OCI-LY3 (cell line): ENCODE measurements around the gene EOLA2.
"Not testable (repeated sequence)": the region's sequence is repeated elsewhere in the genome, so short reads cannot be mapped to it uniquely, and the experiment has no call there.

Experiments
- EZH2phosphoT487 ChIP-seq: fragments of 200-600 bp; shearing (Covaris generic); IDR thresholded peaks from 2 replicates; pipeline ENCODE4 v1.6.1; 2018; ENCODE audit warnings: antibody characterized with exemption, mixed run types, low read depth
- TF ChIP-seq, protein P1 (sequence below): fragments of 200-600, 300-600 bp; sonication (generic); IDR thresholded peaks from 2 replicates; pipeline ENCODE4 v1.5.1; 2014; ENCODE audit warnings: antibody characterized with exemption, low read length, low read depth

DNA sequence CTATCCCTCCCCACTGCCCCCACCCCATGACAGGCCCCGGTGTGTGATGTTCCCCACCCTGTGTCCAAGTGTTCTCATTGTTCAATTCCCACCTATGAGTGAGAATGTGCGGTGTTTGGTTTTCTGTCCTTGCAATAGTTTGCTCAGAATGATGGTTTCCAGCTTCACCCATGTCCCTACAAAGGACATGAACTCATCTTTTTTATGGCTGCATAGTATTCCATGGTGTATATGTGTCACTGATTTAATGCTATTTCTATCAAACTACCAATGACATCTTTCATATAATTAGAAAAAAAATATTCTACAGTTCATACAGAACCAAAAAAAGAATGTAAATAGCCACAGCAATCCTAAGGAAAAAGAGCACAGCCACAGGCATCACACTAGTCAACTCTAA is 47.5 kb downstream of the EOLA2 start:
- TF ChIP-seq, protein P1, sequence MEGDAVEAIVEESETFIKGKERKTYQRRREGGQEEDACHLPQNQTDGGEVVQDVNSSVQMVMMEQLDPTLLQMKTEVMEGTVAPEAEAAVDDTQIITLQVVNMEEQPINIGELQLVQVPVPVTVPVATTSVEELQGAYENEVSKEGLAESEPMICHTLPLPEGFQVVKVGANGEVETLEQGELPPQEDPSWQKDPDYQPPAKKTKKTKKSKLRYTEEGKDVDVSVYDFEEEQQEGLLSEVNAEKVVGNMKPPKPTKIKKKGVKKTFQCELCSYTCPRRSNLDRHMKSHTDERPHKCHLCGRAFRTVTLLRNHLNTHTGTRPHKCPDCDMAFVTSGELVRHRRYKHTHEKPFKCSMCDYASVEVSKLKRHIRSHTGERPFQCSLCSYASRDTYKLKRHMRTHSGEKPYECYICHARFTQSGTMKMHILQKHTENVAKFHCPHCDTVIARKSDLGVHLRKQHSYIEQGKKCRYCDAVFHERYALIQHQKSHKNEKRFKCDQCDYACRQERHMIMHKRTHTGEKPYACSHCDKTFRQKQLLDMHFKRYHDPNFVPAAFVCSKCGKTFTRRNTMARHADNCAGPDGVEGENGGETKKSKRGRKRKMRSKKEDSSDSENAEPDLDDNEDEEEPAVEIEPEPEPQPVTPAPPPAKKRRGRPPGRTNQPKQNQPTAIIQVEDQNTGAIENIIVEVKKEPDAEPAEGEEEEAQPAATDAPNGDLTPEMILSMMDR = not testable (repeated sequence)
- not testable (repeated sequence) for TF ChIP-seq EZH2phosphoT487
